Ascending aorta (tissue), 2 donors: Measurements from ENCODE around the gene DOP1A. TPM values are rescaled to one million over a fixed set of nuclear protein-coding genes. Genes with fewer than 3 reads are reported as not detected.

Source experiments
- DNase-seq, 2 donors: peaks; one replicate each; pipeline ENCODE4 v3.0.0-alpha.2; 2019; ENCODE audit warnings: low spot score in 2 of 2
- H3K27ac ChIP-seq, 2 donors: fragments of 200-600 bp; sonication (generic); one replicate each; pipeline ENCODE4 v1.5.1; 2016 to 2017; ENCODE audit warnings: mild to moderate bottlenecking in 1 of 2
- H3K27me3 ChIP-seq: fragments of 200-600 bp; sonication (generic); one replicate; pipeline ENCODE4 v1.5.1; 2017
- H3K36me3 ChIP-seq, 2 donors: fragments of 200-600 bp; sonication (generic); one replicate each; pipeline ENCODE4 v1.5.1; 2016
- H3K4me1 ChIP-seq, 2 donors: fragments of 200-600 bp; sonication (generic); one replicate each; pipeline ENCODE4 v1.5.1; 2016 to 2017; ENCODE audit warnings: mild to moderate bottlenecking in 1 of 2
- H3K4me3 ChIP-seq, 2 donors: fragments of 200-600 bp; sonication (generic); one replicate each; pipeline ENCODE4 v1.5.1; 2016 to 2017; ENCODE audit warnings: mild to moderate bottlenecking in 1 of 2
- H3K9me3 ChIP-seq, 2 donors: fragments of 200-600 bp; sonication (generic); one replicate each; pipeline ENCODE4 v1.5.1; 2016
- CTCF ChIP-seq, 3 experiments: fragments of 200-600 bp in 2 of 3; fragments of 450-650 bp in 1 of 3; sonication (generic) in 2 of 3; IDR thresholded peaks; one replicate each; pipeline ENCODE4 v1.5.1; 2016 to 2019; ENCODE audit warnings: antibody characterized with exemption in 3 of 3, mild to moderate bottlenecking in 1 of 3, moderate library complexity in 1 of 3
- intact Hi-C: fragments of 100-400 bp; cut with DNase I; formaldehyde crosslinking; loops from one replicate; pipeline ENCODE4 v1.15.1; 2023
- total RNA-seq: library from RNA; depleted of rRNA; stranded (reverse); fragments of >200 nt; gene quantifications from one replicate; pipeline ENCODE4 v1.1.0, GENCODE V29; 2016

Gene DOP1A
- 13.2 TPM for total RNA-seq

GRCh38 chr6:83067448-83068439, at the start of gene DOP1A:
DOP1A (plus strand) TSS chr6:83067671; CDS start chr6:83096978, 29,307 bp downstream.
- peak within 1 kb of the TSS; percentile 87 to 93 for H3K27ac ChIP-seq
- H3K4me3 ChIP-seq, result peak within 1 kb of the TSS; percentile 66 to 95
- no peaks in the 10 kb centered on the region for H3K36me3 ChIP-seq
- no peaks in the 10 kb centered on the region for H3K9me3 ChIP-seq
- intact Hi-C loops, result loop anchor here (2.0 to 5.0 kb wide), 6 partner anchors 125 to 1315 kb away; partner anchors contain the start of genes ME1, PGM3, RWDD2A and TENT5A
- H3K4me1 ChIP-seq, result peaks cover 0 to 8% of the 10 kb centered on the region in 2 donors
- peak; percentile 82 to 99 (median 98) for TF ChIP-seq CTCF (IDR thresholded peaks at IDR 0.05)
- H3K27me3 ChIP-seq, result no peaks in the 10 kb centered on the region
- peak; percentile 75 to 97 for DNase-seq

- Histone ChIP-seq H3K27me3 (no peaks in the 10 kb centered on the region), H3K4me1 (no peaks in the 10 kb centered on the region), H3K4me3 (no peak overlapping the region), H3K27ac (no peak overlapping the region), H3K36me3 (peaks cover 0 to 38% of the 10 kb centered on the region in 2 donors), H3K9me3 (no peaks in the 10 kb centered on the region)
- DNase-seq, result no peak
- intact Hi-C loops, result no loop called here
- TF ChIP-seq CTCF (IDR thresholded peaks at IDR 0.05), result no peak
Observed at GRCh38 chr6:83019741-83020140, 47.7 kb upstream of the DOP1A start.

- no peak overlapping the region for H3K27ac ChIP-seq
- H3K36me3 ChIP-seq, result peaks cover 0 to 6% of the 10 kb centered on the region in 2 donors
- H3K9me3 ChIP-seq, result no peaks in the 10 kb centered on the region
- no peaks in the 10 kb centered on the region for H3K27me3 ChIP-seq
- H3K4me3 ChIP-seq, result no peak overlapping the region
- no peak for TF ChIP-seq CTCF (IDR thresholded peaks at IDR 0.05)
- H3K4me1 ChIP-seq, result no peaks in the 10 kb centered on the region
- intact Hi-C loops, result no loop called here
- no peak for DNase-seq
Observed at GRCh38 chr6:83031689-83032088, 35.8 kb upstream of the DOP1A start.

GRCh38 chr6:83038246-83038645, 29.2 kb upstream of the DOP1A start:
- intact Hi-C loops, result no loop called here
- TF ChIP-seq CTCF (IDR thresholded peaks at IDR 0.05), result no peak
- Histone ChIP-seq H3K36me3 (peaks cover 0 to 2% of the 10 kb centered on the region in 2 donors), H3K4me3 (no peak overlapping the region), H3K9me3 (no peaks in the 10 kb centered on the region), H3K27ac (no peak overlapping the region), H3K27me3 (no peaks in the 10 kb centered on the region), H3K4me1 (no peaks in the 10 kb centered on the region)
- DNase-seq, result no peak

- TF ChIP-seq CTCF (IDR thresholded peaks at IDR 0.05), result no peak
- no peaks in the 10 kb centered on the region for H3K36me3 ChIP-seq
- H3K4me1 ChIP-seq, result no peaks in the 10 kb centered on the region
- no peaks in the 10 kb centered on the region for H3K27me3 ChIP-seq
- H3K9me3 ChIP-seq, result no peaks in the 10 kb centered on the region
- no peak for DNase-seq
- intact Hi-C loops, result no loop called here
- H3K27ac ChIP-seq, result no peak overlapping the region
- H3K4me3 ChIP-seq, result no peak overlapping the region
Observed at GRCh38 chr6:83042467-83043053, 24.9 kb upstream of the DOP1A start.
